Neuron (in vitro differentiated cells): Measurements from ENCODE around the gene HAPLN1.

ENCODE experiments used
- H2AFZ ChIP-seq: one replicate; pipeline ENCODE4 v1.6.1; 2013; ENCODE audit warnings: low read depth, mild to moderate bottlenecking, inconsistent platforms, low read length, moderate library complexity
- H3K27me3 ChIP-seq: one replicate; pipeline ENCODE4 v1.6.1; 2013; ENCODE audit warnings: low read length; ENCODE audit not compliant: insufficient read depth
- H3K36me3 ChIP-seq: one replicate; pipeline ENCODE4 v1.6.1; 2013; ENCODE audit warnings: low read length; ENCODE audit not compliant: insufficient read depth
- H3K4me1 ChIP-seq: one replicate; pipeline ENCODE4 v1.6.1; 2013; ENCODE audit warnings: low read length; ENCODE audit not compliant: insufficient read depth
- H3K4me3 ChIP-seq: 2 replicates; pipeline ENCODE4 v1.5.1; 2013; ENCODE audit warnings: mild to moderate bottlenecking, low read length, moderate library complexity
- H3K9me3 ChIP-seq: one replicate; pipeline ENCODE4 v1.6.1; 2013; ENCODE audit warnings: low read length

Gene HAPLN1

GRCh38 chr5:83654427-83654994 lies 66.1 kb downstream of the HAPLN1 start:
- peaks cover 5% of the 10 kb centered on the region for H3K4me1 ChIP-seq
- H3K9me3 ChIP-seq: no peaks in the 10 kb centered on the region
- H3K4me3 ChIP-seq: no peak overlapping the region
- no peak overlapping the region for H2AFZ ChIP-seq
- no peaks in the 10 kb centered on the region for H3K36me3 ChIP-seq
- H3K27me3 ChIP-seq: no peaks in the 10 kb centered on the region

GRCh38 chr5:83653669-83654068 lies 67.0 kb downstream of the HAPLN1 start:
- Histone ChIP-seq H3K4me3 (no peak overlapping the region), H3K4me1 (peaks cover 5% of the 10 kb centered on the region), H3K9me3 (no peaks in the 10 kb centered on the region), H3K27me3 (no peaks in the 10 kb centered on the region), H3K36me3 (no peaks in the 10 kb centered on the region), H2AFZ (peak overlapping the region; percentile 43)

- Histone ChIP-seq H3K27me3 (no peaks in the 10 kb centered on the region), H2AFZ (no peak overlapping the region), H3K4me1 (peaks cover 16% of the 10 kb centered on the region), H3K9me3 (no peaks in the 10 kb centered on the region), H3K4me3 (no peak overlapping the region), H3K36me3 (no peaks in the 10 kb centered on the region)
Observed at GRCh38 chr5:83645936-83646335, 74.7 kb downstream of the HAPLN1 start.

GRCh38 chr5:83644301-83644700 lies 76.4 kb downstream of the HAPLN1 start:
- H3K4me1 ChIP-seq: peaks cover 16% of the 10 kb centered on the region
- H3K9me3 ChIP-seq: no peaks in the 10 kb centered on the region
- H3K27me3 ChIP-seq: no peaks in the 10 kb centered on the region
- H2AFZ ChIP-seq: no peak overlapping the region
- no peaks in the 10 kb centered on the region for H3K36me3 ChIP-seq
- H3K4me3 ChIP-seq: no peak overlapping the region

- Histone ChIP-seq H3K27me3 (no peaks in the 10 kb centered on the region), H3K4me3 (no peak overlapping the region), H3K36me3 (no peaks in the 10 kb centered on the region), H2AFZ (peak overlapping the region; percentile 24), H3K4me1 (peaks cover 21% of the 10 kb centered on the region), H3K9me3 (no peaks in the 10 kb centered on the region)
Observed at GRCh38 chr5:83641946-83642345, 78.7 kb downstream of the HAPLN1 start.

DNA sequence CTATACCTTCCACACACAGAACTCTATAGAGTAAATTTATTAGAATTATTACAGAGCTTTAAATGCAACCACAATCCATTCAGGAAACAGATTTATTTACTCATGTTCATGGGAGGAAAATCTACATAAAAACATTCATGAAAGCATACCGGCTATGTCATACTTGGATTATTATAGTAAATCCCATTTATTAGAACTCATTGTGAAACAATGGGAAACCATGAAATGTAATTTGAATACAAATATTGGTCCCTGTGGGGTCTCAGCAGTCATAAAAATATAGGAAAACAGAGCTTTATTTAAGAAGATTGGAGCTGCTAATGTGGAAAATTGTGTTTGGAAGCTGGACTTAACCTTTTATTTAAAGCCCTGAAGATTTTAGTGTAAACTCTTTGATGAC lies 80.7 kb downstream of the HAPLN1 start:
- Histone ChIP-seq H3K4me3 (no peak overlapping the region), H3K4me1 (peaks cover 29% of the 10 kb centered on the region), H3K9me3 (no peaks in the 10 kb centered on the region), H3K36me3 (no peaks in the 10 kb centered on the region), H2AFZ (no peak overlapping the region), H3K27me3 (no peaks in the 10 kb centered on the region)

- Histone ChIP-seq H2AFZ (no peak overlapping the region), H3K9me3 (no peaks in the 10 kb centered on the region), H3K36me3 (no peaks in the 10 kb centered on the region), H3K27me3 (no peaks in the 10 kb centered on the region), H3K4me1 (peaks cover 26% of the 10 kb centered on the region), H3K4me3 (no peak overlapping the region)
Observed at GRCh38 chr5:83636156-83636555, 84.5 kb downstream of the HAPLN1 start.

DNA sequence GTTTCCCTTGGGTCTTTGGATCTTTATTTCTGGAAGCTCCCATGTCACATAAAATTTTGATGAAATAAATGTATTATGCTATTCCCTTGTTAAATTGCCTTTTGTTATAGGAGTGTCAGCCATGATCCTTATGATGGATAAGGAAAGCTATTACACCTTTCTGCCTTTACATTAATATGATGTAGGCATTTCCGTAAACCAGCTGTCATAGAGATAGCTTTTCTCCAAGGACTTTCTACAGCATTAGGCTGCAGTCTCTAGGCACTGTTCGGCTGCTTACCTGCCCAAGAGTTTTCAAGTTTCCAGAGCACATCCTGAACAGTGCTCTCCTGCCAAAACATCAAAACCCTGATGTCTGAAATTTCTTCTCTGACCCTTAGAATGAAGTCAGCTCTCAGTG lies 87.4 kb downstream of the HAPLN1 start:
- Histone ChIP-seq H3K4me1 (peaks cover 35% of the 10 kb centered on the region), H2AFZ (no peak overlapping the region), H3K36me3 (no peaks in the 10 kb centered on the region), H3K9me3 (no peaks in the 10 kb centered on the region), H3K27me3 (no peaks in the 10 kb centered on the region), H3K4me3 (no peak overlapping the region)

DNA sequence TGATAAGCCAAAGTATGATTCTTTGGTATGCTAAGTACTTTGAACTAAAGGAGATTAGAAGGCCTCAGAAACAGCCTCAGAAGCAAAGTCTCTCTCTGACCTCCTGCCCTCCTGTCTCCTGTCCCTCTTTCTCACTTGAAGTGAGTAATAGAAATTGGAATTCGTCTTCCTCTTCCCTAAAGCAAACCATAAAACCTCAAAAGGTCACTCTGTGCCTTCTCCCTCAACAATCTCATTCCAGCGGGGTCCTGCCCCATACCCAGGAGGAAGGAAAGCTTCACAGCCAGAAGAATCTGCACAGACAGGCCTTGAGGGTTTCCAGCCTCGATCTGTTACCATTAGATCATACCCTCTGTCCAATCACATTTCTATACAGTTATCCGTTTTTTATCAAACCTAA lies 87.8 kb downstream of the HAPLN1 start:
- Histone ChIP-seq H3K36me3 (no peaks in the 10 kb centered on the region), H3K27me3 (no peaks in the 10 kb centered on the region), H3K9me3 (no peaks in the 10 kb centered on the region), H3K4me1 (peaks cover 35% of the 10 kb centered on the region), H2AFZ (no peak overlapping the region), H3K4me3 (no peak overlapping the region)

GRCh38 chr5:83628360-83628759 lies 92.3 kb downstream of the HAPLN1 start:
- H3K4me3 ChIP-seq: no peak overlapping the region
- H2AFZ ChIP-seq: no peak overlapping the region
- H3K36me3 ChIP-seq: no peaks in the 10 kb centered on the region
- no peaks in the 10 kb centered on the region for H3K9me3 ChIP-seq
- no peaks in the 10 kb centered on the region for H3K27me3 ChIP-seq
- peaks cover 20% of the 10 kb centered on the region for H3K4me1 ChIP-seq

DNA sequence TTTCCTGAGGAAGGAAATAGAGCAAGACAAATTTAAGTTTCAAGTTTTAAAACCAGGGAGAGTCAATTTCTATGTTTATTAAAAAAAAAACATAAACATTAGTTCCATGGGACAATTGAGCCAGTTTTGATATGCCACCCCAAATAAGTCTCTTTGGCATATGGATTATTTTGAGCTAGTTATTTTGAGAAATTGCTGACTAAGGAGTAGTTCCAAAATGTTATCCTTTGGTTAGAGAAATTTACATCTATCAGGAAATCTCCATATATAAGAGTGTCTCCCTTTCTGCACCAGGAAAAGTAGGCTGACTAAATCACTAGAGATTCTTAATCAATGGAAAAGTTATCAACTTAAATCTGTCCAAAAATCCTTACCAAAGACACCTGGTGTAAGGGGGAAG lies 105.8 kb downstream of the HAPLN1 start:
- no peak overlapping the region for H3K4me3 ChIP-seq
- no peaks in the 10 kb centered on the region for H3K9me3 ChIP-seq
- no peak overlapping the region for H2AFZ ChIP-seq
- H3K27me3 ChIP-seq: no peaks in the 10 kb centered on the region
- no peaks in the 10 kb centered on the region for H3K36me3 ChIP-seq
- peaks cover 8% of the 10 kb centered on the region for H3K4me1 ChIP-seq

- Histone ChIP-seq H3K36me3 (no peaks in the 10 kb centered on the region), H3K4me3 (no peak overlapping the region), H2AFZ (no peak overlapping the region), H3K4me1 (peaks cover 14% of the 10 kb centered on the region), H3K27me3 (no peaks in the 10 kb centered on the region), H3K9me3 (no peaks in the 10 kb centered on the region)
Observed at GRCh38 chr5:83608122-83608521, 112.5 kb downstream of the HAPLN1 start.

GRCh38 chr5:83595217-83595616 lies 125.4 kb downstream of the HAPLN1 start:
- Histone ChIP-seq H3K4me3 (no peak overlapping the region), H3K36me3 (no peaks in the 10 kb centered on the region), H2AFZ (no peak overlapping the region), H3K4me1 (no peaks in the 10 kb centered on the region), H3K9me3 (no peaks in the 10 kb centered on the region), H3K27me3 (no peaks in the 10 kb centered on the region)

DNA sequence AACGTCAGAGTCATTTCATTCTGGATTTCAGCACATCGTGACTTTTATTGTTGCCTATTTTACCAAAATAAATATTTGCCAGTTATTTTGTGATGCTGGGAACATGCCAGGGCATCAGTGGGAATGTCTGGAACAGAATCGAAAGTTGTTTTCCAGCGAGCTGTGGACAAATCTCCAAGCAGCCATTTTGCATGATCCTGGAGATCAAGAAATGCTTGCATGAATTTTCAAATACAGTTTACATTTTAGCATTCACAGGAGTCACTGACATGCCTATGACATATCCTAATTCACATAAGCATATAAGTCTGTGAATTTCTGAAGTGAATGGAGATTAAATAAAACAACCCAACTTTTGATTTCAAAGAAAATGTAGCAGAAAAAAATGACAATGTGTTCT lies 129.7 kb downstream of the HAPLN1 start:
- Histone ChIP-seq H3K4me3 (no peak overlapping the region), H2AFZ (no peak overlapping the region), H3K9me3 (no peaks in the 10 kb centered on the region), H3K27me3 (no peaks in the 10 kb centered on the region), H3K36me3 (no peaks in the 10 kb centered on the region), H3K4me1 (no peaks in the 10 kb centered on the region)
